ENCODE data around the gene GDI2.
"Not testable (repeated sequence)": the region's sequence is repeated elsewhere in the genome, so short reads cannot be mapped to it uniquely, and the experiment has no call there.

The GDI2 gene

GRCh38 chr10:5826511-5826910, 13.3 kb upstream of the GDI2 start:
- DNase-seq, result not testable (repeated sequence)

- no peak for DNase-seq
Observed at GRCh38 chr10:5818894-5819293, 5.7 kb upstream of the GDI2 start.

DNA sequence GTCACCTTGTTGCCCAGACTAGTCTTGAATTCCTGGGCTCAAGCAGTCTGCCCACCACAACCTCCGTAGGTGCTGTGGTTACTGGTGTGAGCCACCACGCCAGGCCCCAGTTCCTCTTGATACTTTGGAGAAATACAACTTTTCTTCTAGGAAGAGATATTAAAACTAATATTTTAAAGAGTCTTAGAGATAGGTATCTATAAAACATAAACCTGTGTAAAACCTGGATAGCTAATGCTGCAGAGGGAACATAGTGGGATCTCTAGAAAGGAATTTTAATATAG, 4.8 kb upstream of the GDI2 start:
- DNase-seq, result no peak

GRCh38 chr10:5817322-5818047, 4.3 kb upstream of the GDI2 start:
- no peak for DNase-seq

- DNase-seq, result no peak
Observed at GRCh38 chr10:5816170-5816569, 2.9 kb upstream of the GDI2 start.

DNA sequence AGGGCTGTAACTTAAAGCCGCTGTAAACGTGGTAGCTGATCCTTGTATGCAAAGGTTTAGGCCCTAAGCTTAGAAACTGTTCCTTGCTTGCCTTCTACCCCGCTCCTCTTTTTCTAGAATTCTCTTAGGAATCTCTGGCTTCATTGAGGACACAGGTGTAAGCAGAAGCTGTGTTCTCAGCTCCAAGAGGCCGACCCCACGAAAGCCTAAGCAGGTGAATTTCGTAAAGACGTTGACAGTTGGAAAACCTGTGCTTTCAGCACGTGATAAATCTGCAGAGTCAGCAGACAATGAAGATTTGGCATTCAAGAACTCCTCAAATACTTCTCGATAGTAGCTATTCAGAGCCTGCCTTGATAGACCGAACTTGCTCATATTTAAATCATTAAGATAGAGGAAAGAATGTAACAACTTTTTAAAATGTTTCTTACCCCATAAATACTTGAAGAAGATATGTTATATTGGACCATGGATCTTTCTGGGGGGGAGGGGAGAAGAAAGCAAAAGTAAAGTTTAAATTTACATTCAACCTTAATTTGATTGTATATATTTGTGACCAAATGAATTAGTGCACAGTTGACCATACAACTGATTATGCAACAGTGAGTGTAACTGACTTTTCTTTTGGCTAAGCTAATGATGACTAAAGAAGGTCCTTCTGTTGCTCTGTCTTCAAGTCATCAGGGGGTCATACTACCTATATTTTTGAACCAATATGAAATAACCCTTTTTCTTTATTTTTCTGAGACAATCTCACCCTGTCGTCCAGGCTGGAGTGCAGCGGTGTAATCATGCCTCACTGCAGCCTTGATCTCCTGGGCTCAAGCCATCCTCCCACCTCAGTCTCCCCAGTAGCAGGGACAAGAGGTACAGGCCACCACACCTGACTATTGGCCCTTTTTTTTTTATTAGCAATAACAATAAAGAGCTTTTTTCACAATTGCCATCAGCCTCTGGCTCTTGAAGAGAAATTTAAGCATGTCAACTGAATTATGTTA, 1.2 kb upstream of the GDI2 start:
- no peak for DNase-seq

DNA sequence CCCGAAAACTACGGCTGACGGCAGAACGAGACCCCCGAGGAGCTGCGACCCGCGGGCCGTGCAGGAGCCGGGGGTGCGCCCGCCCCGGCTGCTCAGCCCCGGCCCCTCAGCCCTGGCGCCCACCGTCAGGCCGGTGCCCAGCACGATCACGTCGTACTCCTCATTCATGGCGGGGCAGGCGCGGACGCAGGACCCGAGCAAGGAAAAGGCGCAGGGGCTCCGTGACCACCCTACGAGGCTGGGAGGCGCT, 218 bp downstream of the GDI2 start:
- no peak for DNase-seq

GRCh38 chr10:5812283-5813090, 747 bp downstream of the GDI2 start:
- peak; percentile 54 to 56 for DNase-seq

DNA sequence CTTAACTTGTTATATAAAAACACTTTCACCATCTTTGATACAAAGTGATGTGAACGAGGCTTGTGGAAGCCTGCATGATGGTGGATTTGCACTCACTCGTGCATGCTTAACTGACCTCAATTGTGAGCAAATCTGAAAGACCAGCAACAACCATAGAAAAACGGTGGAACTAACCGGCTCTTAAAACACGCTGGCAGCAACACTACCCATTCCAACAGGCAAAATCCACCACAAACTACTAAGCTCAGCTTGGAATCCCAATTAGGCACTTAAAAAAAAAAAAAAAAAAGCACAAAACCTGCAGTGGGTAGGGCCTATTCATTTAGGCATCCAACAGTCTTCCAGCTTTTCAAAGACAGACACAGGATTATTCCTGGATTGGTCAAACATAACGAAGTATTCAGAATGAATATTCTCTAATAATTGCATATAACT, 1.8 kb downstream of the GDI2 start:
- DNase-seq, result no peak

GRCh38 chr10:5810225-5810624, 3.0 kb downstream of the GDI2 start:
- DNase-seq, result no peak

- DNase-seq, result no peak
Observed at GRCh38 chr10:5809527-5810154, 3.6 kb downstream of the GDI2 start.

DNA sequence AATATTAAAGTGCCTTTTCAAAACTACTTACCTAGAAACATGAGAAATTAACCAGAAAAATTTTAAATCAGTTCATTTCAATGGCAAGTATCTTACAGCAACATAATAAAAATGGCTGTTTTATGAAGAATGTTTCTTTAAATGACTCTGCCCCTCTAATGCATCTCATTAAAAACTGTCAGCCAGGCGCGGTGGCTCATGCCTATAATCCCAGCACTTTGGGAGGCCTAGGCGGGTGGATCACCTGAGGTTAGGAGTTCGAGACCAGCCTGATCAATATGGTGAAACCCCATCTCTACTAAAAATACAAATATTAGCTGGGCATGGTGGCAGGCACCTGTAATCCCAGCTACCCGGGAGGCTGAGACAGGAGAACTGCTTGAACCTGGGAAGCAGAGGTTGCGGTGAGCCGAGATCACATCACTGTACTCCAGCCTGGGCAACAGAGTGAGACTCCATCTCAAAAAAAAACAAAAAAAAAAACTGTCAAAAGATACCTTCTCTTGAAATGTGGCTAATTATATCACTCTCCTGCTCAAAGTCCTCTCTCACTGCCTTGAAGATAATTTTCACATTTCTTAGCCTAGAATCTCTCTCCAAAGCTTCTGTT, 4.3 kb downstream of the GDI2 start:
- DNase-seq, result not testable (repeated sequence)

DNA sequence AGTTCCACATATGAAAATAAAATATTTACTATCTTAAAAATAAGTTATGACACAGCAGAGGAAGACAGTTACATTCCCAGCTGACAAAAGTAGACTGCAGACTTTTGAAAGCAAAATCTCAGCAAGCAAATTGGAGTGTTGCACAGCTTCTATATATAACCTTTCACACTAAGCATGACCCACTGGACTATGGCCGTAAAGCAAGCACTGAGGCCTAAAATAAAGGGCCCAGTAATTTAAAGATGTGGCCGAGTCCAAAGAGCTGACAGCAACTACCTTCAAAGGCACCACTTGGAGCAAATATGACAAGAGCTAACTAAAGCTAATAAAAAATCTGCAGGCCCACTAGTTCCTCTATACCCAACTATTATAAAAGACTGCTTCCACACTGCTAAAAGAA, 6.5 kb downstream of the GDI2 start:
- no peak for DNase-seq

DNA sequence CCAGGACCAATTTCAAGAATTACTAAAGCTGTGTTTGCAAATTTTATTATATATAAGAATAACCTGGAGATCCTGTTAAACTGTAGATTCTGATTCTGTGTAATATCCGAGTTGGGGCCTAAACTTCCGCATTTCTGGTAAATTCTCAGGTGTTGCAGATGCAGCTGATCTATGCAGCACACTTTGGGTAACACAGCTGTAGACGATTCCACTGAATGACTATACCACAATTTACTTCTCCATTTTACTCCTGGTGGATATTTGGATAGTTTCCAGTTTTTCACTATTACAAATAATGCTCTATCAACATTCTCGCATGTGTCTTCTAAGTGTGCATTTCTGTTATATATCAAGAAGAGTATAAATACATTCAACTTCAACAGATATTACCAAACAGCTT, 7.5 kb downstream of the GDI2 start:
- DNase-seq, result no peak

DNA sequence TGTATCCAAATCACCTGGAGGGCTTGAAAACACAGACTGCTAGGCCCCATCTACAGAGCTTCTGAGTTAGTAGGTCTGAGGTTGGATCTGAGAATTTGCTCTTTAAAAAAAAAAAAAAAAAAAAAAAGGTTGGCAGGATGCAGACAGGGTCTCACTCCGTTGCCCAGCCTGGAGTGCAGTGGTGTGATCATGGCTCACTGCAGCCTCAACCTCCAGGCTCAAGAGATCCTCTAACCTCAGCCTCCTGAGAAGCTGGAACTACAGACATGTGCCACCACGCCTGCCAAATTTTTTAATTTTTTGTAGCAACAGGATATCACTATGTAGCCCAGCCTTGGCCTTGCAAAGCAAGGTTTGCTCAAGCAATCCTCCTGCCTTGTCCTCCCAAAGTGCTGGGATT, 8.0 kb downstream of the GDI2 start:
- no peak for DNase-seq

GRCh38 chr10:5804386-5804785, 8.8 kb downstream of the GDI2 start:
- DNase-seq, result no peak

GRCh38 chr10:5800782-5801181, 12.5 kb downstream of the GDI2 start:
- no peak for DNase-seq

- DNase-seq, result no peak
Observed at GRCh38 chr10:5794236-5794635, 19.0 kb downstream of the GDI2 start.

- DNase-seq, result no peak
Observed at GRCh38 chr10:5789626-5790025, 23.6 kb downstream of the GDI2 start.

DNA sequence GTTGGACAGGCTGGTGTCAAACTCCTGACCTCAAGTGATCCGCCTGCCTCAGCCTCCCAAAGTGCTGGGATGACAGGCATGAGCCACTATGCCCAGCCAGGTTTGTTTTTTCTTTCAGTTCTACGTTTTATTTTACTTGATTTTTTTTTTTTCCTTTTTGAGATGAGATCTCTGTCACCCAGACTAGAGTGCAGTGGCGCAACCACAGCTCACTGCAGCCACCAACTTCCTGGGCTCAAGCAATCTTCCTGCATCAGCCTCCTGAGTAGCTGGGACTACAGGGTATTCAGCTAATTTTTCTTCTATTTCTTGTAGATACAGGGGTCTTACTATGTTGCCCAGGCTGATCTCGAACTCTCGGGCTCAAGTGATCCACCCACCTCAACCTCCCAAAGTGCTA, 24.3 kb downstream of the GDI2 start:
- no peak for DNase-seq

- no peak for DNase-seq
Observed at GRCh38 chr10:5783300-5783699, 29.9 kb downstream of the GDI2 start.

DNA sequence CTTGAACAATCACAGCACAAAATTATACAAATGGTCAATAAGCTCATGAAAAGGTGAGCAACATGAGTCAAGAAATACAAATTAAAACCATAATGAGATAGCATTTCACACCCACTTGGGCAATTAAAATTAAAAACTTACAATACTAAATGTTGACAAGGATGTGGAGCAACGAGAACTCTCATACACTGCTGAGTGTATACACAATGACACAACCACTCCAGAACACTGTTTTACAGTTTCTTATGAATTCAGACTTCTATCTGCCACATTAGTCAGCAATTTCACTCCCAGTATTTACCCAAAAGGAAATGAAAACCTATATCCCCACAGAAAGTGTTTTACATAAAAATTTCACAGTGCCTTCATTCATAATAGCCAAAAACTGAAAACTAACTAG, 31.1 kb downstream of the GDI2 start:
- no peak for DNase-seq

DNA sequence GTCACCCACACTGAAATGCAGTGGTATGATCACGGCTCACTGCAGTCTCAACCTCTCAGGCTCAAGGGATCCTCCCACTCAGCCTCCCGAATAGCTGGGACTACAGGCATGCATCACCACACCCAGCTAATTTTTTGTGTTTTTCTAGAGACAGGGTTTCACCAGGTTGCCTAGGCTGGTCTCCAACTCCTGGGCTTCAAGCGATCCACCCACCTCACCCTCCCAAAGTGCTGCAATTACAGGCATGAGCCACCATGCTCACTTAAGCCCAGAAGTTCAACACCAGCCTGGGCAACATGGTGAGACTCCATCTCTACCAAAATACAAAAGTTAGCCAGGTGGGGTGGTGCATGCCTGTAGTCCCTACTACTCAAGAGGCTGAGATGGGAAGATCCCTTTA, 33.5 kb downstream of the GDI2 start:
- DNase-seq, result no peak

Data from stimulated activated CD4-positive, alpha-beta T cell treated with anti-CD3 and anti-CD28 coated beads, Interleukin-2, amount 100 ng/mL, for 24 hours (primary cell).